Epithelial cell of umbilical artery (primary cell): Measurements from ENCODE around the gene SLC17A6. TPM values are rescaled to one million over a fixed set of nuclear protein-coding genes. Genes with fewer than 3 reads are reported as not detected.

Experiments
- total RNA-seq: library from RNA; depleted of rRNA; stranded (reverse); fragments of >200 nt; gene quantifications from 2 replicates; pipeline ENCODE4 v1.2.3, GENCODE V29; 2014

The SLC17A6 gene
- not detected in 2 replicates for total RNA-seq

GRCh38 chr11:22337596-22338485 lies at the start of gene SLC17A6:
Gene SLC17A6 (plus strand): TSS chr11:22338381. CDS start chr11:22338534, 153 bp downstream.

Other genes with a start within 250 kb of the SLC17A6 start
- 4.9 and 6.2 TPM in 2 replicates for gene ANO5, start 145.3 kb upstream of the SLC17A6 start, total RNA-seq